Activated T-helper 9 cell treated with anti-CD3 and anti-CD28 coated beads, Interleukin-2, amount 50 U/mL, for 16 hours (primary cell): ENCODE data around the gene KRT33B.
"Not testable (repeated sequence)": the region's sequence is repeated elsewhere in the genome, so short reads cannot be mapped to it uniquely, and the experiment has no call there.

Source experiments
- DNase-seq: peaks from one replicate; pipeline ENCODE4 v3.0.0-alpha.2; 2020; ENCODE audit warnings: low read depth

KRT33B gene

GRCh38 chr17:41393826-41394225, 24.2 kb upstream of the KRT33B start:
- no peak for DNase-seq

GRCh38 chr17:41393294-41393693, 23.7 kb upstream of the KRT33B start:
- no peak for DNase-seq

GRCh38 chr17:41392278-41392677, 22.7 kb upstream of the KRT33B start:
- DNase-seq: no peak

GRCh38 chr17:41391535-41391934, 21.9 kb upstream of the KRT33B start:
- no peak for DNase-seq

- DNase-seq: no peak
Measured at GRCh38 chr17:41390411-41390938, 20.9 kb upstream of the KRT33B start.

- no peak for DNase-seq
Measured at GRCh38 chr17:41387670-41388069, 18.1 kb upstream of the KRT33B start.

GRCh38 chr17:41386227-41386626, 16.6 kb upstream of the KRT33B start:
- no peak for DNase-seq

GRCh38 chr17:41383690-41384089, 14.1 kb upstream of the KRT33B start:
- no peak for DNase-seq

- DNase-seq: no peak
Measured at GRCh38 chr17:41382394-41382793, 12.8 kb upstream of the KRT33B start.

GRCh38 chr17:41381943-41382342, 12.3 kb upstream of the KRT33B start, which contains the start of gene KRT34:
Gene KRT34, minus strand, starts transcription at chr17:41382306. Its CDS starts 60 bp downstream, at chr17:41382246.
- DNase-seq: not testable (repeated sequence)

- DNase-seq: not testable (repeated sequence)
Measured at GRCh38 chr17:41380091-41380490, 10.5 kb upstream of the KRT33B start.

- no peak for DNase-seq
Measured at GRCh38 chr17:41377546-41377945, 7.9 kb upstream of the KRT33B start.

GRCh38 chr17:41369023-41369422, 590 bp downstream of the KRT33B start:
- DNase-seq: no peak

GRCh38 chr17:41367426-41368075, 2.1 kb downstream of the KRT33B start:
- DNase-seq: no peak

GRCh38 chr17:41366070-41366469, 3.5 kb downstream of the KRT33B start:
- no peak for DNase-seq

- no peak for DNase-seq
Measured at GRCh38 chr17:41363881-41364280, 5.7 kb downstream of the KRT33B start.

- no peak for DNase-seq
Measured at GRCh38 chr17:41360296-41360995, 9.2 kb downstream of the KRT33B start.

- DNase-seq: no peak
Measured at GRCh38 chr17:41354536-41354935, 15.1 kb downstream of the KRT33B start.

- DNase-seq: no peak
Measured at GRCh38 chr17:41352597-41353366, 16.8 kb downstream of the KRT33B start.

- no peak for DNase-seq
Measured at GRCh38 chr17:41351177-41351576, 18.4 kb downstream of the KRT33B start.

GRCh38 chr17:41350381-41350878, 19.2 kb downstream of the KRT33B start, which contains the start of gene KRT33A:
Gene KRT33A, minus strand, starts transcription at chr17:41350828. Its CDS starts 61 bp downstream, at chr17:41350767.
- DNase-seq: not testable (repeated sequence)
